ENCODE data around the gene ITGB1BP1.

ITGB1BP1 gene

GRCh38 chr2:9400268-9401058 is 22.9 kb downstream of the ITGB1BP1 start:
- peak; percentile 38 for DNase-seq (ENCODE audit: low spot score)

- DNase-seq (ENCODE audit: low spot score): peak; percentile 57
Observed at GRCh38 chr2:9398881-9399780, 24.2 kb downstream of the ITGB1BP1 start.

GRCh38 chr2:9398251-9398650 is 25.1 kb downstream of the ITGB1BP1 start:
- DNase-seq (ENCODE audit: low spot score): peak; percentile 33

- DNase-seq (ENCODE audit: low spot score): peak; percentile 12
Observed at GRCh38 chr2:9397201-9397600, 26.1 kb downstream of the ITGB1BP1 start.

GRCh38 chr2:9394816-9395215 is 28.5 kb downstream of the ITGB1BP1 start:
- peak; percentile 41 for DNase-seq (ENCODE audit: low spot score)

GRCh38 chr2:9392898-9393765 is 30.2 kb downstream of the ITGB1BP1 start:
- peak; percentile 64 for DNase-seq (ENCODE audit: low spot score)

GRCh38 chr2:9391961-9392720 is 31.2 kb downstream of the ITGB1BP1 start:
- peak; percentile 60 for DNase-seq (ENCODE audit: low spot score)

- peak; percentile 44 for DNase-seq (ENCODE audit: low spot score)
Observed at GRCh38 chr2:9390991-9391390, 32.3 kb downstream of the ITGB1BP1 start.

GRCh38 chr2:9390151-9390850 is 33.0 kb downstream of the ITGB1BP1 start:
- DNase-seq (ENCODE audit: low spot score): peak; percentile 36

- peak; percentile 50 for DNase-seq (ENCODE audit: low spot score)
Observed at GRCh38 chr2:9388950-9389911, 34.1 kb downstream of the ITGB1BP1 start.

- DNase-seq (ENCODE audit: low spot score): peak; percentile 44
Observed at GRCh38 chr2:9388199-9388681, 35.1 kb downstream of the ITGB1BP1 start.

- no peak for DNase-seq (ENCODE audit: low spot score)
Observed at GRCh38 chr2:9385841-9386240, 37.5 kb downstream of the ITGB1BP1 start.

GRCh38 chr2:9384521-9384920 is 38.8 kb downstream of the ITGB1BP1 start:
- peak; percentile 36 for DNase-seq (ENCODE audit: low spot score)

GRCh38 chr2:9382604-9383235 is 40.6 kb downstream of the ITGB1BP1 start:
- peak; percentile 14 for DNase-seq (ENCODE audit: low spot score)

- DNase-seq (ENCODE audit: low spot score): no peak
Observed at GRCh38 chr2:9380702-9381628, 42.4 kb downstream of the ITGB1BP1 start.

GRCh38 chr2:9379391-9379755 is 44.0 kb downstream of the ITGB1BP1 start:
- no peak for DNase-seq (ENCODE audit: low spot score)

All from left forelimb (tissue), 1 donor.